ENCODE data around the gene GPRC5C.
A peak's percentile ranks its signal among the peaks of the same experiment; 100 is the strongest.

GPRC5C gene

GRCh38 chr17:74408262-74408661, 23.6 kb upstream of the GPRC5C start:
- DNase-seq: no peak

DNA sequence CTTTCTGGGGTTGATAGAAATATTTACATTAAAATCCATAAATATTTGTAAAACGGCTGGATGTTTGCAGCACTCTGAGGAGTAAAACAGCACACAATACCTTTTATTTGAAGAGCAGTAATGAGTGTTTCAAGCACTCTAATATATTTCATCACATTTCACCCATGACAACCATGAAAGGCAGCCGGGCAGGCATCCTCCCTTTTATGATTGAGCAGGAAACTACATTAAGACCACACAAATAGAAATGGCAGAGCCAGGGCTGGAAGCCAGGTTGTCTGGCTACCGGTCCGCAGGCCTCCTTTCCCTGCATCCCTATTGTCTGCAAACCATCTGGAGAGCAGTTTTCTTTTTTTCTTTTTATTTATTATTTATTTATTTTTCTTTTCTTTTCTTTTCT, 23.1 kb upstream of the GPRC5C start:
- DNase-seq: peak; percentile 48

DNA sequence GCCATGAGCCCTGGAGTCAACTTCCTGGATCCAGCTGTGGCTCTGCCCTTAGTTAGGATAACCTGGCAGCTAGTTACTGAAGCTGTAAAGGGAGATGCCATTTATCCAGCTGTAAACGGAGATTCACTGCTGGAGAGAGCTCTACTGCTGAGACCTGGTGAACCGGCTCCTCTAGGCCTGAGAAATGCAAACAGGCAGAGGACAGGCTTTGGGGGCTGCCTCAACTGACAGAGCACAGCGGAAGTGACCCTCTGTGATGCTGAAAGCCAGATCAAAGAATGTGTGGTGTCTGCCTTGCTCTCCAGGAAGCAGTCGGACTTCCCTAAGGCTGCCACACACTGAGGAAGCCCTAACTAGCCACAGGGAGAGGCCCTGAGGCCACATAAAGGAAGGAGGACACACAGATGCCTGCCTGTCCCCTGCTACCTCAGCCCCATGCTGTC, 21.9 kb upstream of the GPRC5C start:
- no peak for DNase-seq

- no peak for DNase-seq
Measured at GRCh38 chr17:74412581-74412980, 19.3 kb upstream of the GPRC5C start.

- DNase-seq: no peak
Measured at GRCh38 chr17:74413491-74413890, 18.4 kb upstream of the GPRC5C start.

- no peak for DNase-seq
Measured at GRCh38 chr17:74414510-74414909, 17.4 kb upstream of the GPRC5C start.

DNA sequence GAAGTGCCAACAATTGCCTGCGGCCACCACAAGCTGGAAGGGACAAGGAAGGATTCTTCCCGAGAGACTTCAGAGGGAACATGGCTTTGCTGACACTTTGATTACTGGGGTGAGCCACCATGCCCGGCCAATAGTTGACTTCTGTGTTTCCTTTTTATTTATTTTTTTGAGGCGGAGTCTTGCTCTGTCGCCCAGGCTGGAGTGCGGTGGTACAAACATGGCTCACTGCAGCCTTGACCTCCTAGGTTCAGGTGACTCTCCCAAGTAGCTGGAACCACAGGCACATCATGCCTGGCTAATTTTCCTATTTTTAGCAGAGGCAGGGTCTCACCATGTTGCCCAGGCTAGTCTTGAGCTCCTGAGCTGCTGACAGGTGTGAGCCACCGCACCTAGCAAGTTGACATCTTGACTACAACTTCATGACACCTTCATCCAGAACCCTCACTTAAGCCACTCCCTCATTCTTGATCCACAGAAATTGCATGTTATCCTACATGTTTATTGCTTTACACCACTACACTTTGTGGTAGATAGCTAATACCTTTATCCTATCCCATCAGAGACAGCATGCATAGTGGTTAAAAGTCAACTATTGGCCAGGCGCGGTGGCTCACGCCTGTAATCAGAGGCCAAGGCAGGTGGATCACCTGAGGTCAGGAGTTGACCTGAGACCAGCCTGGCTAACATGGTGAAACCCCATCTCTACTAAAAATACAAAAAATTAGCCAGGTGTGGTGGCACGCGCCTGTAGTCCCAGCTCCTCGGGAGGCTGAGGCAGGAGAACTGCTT, 16.1 kb upstream of the GPRC5C start:
- no peak for DNase-seq

DNA sequence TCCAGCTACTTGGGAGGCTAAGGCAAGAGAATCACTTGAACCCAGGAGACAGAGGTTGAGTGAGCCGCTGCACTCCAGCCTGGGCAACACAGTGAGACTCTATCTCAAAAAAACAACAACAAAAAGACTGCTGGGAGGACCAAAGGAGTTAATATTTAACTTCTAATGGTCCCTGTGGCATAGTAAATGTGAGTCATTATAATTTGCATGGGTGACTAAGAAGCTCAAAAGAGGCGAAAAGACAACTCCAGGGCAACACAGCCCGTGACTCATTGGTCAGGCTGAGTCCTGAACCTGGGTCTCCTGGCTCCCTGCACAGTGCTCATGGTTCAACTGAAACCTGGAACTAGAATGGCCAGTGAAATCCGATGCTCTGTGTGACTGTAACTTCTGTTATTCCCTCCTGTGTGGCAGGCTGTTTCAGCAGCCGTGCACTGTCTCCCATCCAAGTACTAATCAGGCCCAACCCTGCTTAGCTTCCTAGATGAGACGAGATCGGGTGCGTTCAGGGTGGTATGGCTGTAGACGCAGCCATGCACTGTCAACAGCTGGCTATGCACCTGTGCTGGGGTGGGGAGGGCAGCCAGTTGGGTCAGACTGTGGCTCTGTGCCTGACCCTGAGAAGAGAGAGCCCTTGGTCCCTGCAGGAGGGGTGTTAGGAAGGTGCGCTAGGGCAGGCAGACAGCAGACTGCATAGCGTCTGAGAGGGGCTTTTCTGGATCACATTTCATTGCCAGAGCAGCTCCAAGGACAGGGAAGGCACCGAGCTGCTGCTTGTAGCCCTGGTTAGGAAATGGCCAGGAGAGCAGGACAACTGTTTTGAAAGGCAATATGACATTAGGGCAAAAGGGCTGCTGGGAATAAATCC, 14.5 kb upstream of the GPRC5C start:
- no peak for DNase-seq

- DNase-seq: no peak
Measured at GRCh38 chr17:74419928-74420411, 11.9 kb upstream of the GPRC5C start.

- DNase-seq: no peak
Measured at GRCh38 chr17:74424117-74424516, 7.8 kb upstream of the GPRC5C start.

DNA sequence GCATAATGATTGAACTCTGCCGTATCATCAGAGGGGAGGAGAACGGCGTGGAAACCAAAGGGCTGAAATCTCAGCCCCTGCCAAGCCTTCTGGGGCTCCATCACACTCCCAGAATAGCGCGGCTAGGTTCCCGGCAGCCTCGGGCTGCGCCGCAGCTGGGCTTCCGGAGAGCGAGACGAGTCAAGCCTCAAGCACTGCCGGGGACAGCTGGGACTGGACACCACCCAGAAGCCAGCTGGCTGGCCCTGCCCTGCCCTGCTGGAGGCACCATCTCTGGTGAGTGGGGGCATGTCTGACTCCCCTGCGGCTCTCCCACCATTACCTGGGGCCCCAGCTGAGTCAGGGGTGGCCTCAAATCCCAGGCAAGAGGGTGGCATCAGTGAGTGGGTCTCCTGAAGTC, 7.2 kb upstream of the GPRC5C start:
- DNase-seq: no peak

- no peak for DNase-seq
Measured at GRCh38 chr17:74426551-74427047, 5.3 kb upstream of the GPRC5C start.

DNA sequence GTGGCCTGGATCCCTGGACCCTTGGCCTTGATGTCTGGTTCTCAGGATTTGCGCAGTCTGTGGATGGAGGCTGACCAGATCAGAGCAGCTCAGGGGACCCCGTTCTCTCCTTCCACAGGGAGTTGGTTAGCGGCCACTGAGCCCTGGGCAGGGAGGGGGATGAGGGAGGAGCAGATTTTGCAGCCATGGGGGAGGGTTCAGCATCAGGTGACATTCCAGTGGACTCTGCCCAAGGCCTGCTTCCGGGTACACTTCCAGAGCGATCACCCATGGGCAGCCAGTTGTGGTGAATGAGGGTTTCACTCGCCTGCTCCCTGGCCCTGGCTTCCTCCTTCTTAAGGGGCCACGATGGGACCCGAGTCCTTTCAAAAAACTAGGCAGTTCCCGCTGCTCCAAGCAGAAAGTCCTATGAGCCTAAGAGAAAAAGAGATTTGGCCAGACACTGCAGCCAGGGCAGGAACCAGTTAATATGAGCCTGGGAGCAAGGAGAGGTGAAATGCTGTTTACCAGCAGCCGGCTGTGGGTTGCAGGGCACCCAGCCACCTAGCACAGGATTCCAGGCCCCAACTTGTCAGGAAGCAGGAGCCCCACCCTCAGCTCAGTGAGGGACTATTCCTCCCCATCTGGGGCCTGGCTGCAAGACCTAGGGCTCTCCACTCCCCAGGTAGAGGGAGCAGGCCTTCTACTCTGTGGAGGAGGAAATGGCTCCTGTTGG, 4.7 kb upstream of the GPRC5C start:
- DNase-seq: no peak

GRCh38 chr17:74427763-74428153, 4.1 kb upstream of the GPRC5C start:
- DNase-seq: no peak

DNA sequence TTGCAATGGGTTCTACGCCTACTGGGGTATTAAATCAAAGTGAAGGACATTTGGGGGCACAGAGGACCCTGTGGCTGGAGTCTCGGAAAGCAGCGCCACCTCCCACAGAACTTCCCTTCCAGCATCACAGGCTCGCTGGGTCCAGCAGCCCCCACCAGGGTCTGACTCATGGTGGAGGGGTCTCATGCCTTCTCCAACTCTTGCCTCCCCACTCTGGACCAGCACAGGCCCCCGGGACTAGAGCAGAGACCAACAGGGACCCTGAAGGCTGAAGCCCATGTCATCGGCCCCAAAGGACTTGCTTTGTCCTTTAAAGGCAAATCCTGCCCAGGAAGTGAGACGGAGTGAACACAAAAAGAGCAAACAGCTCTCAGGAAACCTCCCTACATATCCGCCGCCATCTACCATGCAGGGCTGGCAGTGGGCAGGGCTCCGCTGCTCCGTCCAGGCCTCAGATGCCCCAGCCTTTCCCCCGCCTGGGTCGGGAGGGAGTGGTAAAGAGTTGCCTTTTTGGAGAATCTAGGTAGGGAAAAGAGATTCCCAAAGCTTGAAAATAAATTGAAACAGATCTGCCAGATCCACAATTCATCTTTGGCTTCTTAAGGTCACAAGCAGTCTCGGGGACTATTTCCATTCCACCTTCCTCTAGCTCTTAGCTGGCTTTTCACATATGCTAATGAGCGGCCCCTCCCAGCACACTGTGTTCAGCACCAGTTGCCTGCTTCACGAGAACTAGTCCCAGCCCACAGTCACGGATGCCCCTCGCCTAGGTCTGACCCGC, 2.1 kb upstream of the GPRC5C start:
- DNase-seq: no peak

DNA sequence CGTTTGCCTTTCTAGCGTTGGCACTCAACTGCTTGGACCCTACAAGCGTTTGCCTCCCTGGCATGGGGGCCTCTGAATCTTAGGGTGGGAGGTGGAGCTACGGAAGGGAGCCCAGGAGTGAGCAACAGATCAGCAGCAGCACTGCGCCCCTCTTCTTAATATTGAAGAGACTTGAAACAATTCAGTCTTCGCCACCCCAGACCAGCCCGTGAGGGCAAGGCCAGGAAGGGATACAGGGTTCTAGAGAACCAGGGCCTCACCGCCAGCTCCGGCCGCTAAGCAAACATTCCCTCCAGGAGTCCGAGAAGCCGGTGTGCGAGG, 1.5 kb upstream of the GPRC5C start:
- DNase-seq: no peak

DNA sequence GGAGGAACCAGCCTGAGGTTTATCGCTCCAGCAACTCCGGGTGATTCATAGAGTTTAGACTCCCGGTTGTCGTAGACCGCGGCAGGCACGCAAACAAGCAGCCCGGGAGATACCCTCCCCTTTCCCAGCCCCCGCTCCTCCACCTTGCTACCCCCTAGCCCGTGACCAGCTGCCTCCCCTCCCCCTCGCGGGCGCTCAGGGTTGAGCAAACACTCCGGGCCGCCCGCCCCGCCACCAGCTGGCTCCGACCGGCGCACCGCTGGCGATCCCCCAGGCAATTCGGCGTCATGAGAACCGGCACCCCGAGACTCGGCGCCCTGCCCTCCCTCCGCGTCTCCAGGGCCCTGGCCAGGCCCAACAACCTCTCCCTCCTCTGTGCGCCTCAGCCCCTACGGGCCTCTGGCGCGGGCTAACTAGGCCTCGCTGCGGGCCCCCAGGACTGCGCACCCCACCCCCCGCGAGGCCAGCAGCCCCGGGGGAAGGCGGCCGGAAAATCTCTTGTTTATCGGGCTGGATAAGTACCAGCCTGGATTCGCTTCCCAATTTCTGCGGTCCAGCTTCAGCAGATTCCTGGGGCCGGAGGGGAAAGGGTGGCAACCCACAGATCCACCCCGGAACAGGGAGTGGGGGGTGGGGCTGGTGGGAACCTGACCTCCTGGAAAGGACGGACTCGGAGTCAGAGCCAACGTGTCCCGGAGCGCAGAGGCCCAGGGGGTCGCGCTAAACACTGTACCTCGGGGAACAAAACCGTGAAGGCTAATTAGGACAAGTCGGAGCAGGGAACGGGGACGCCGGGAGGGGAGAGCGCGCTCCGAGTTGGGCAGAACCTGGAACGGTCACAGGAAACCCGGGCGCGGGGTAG, 951 bp upstream of the GPRC5C start:
- peak; percentile 36 for DNase-seq

GRCh38 chr17:74432424-74432690, 469 bp downstream of the GPRC5C start:
- DNase-seq: no peak

DNA sequence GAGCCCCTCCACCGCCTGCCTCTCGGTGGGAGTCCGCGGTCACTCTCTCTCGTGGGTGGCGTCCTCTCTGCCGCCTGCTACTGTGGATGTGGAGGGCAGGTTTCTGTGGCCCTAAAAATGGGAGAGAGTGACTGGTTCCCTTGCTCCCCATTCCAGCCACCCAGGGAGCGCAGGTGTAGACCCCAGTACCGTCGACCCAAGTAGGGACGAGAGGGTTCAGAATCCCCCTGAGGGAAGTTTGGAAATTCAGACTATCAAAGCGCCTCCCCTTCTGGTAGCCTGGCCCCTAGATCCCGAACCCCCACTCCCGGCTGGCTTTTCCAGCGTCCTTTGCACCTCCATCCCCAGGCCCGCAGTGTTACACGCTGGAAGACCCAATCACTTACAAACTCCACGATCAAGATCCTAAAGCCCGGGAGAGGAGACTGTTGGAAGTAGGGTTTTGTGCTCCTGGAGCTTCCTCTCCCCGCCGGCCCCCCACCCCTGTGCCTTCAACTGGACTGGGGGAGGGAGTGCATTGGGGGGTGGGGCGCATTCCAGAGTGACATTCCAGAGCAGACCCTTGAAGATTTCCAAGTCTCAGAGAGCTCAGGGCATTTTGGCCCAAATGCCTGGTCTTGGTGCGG, 991 bp downstream of the GPRC5C start:
- DNase-seq: no peak

GRCh38 chr17:74433421-74434121, 1.7 kb downstream of the GPRC5C start:
- no peak for DNase-seq
